GM21723 (cell line): ENCODE results near the gene RGS17.
A peak's percentile ranks its signal among the peaks of the same experiment; 100 is the strongest.
"Not testable (repeated sequence)": the region's sequence is repeated elsewhere in the genome, so short reads cannot be mapped to it uniquely, and the experiment has no call there.

Experiments
- ATAC-seq: cut with Tn5 transposase; IDR thresholded peaks from one replicate; pipeline ENCODE4 v1.9.1; 2021; ENCODE audit warnings: mild to moderate bottlenecking, moderate library complexity; ENCODE audit not compliant: unreplicated experiment

Gene RGS17

GRCh38 chr6:153126218-153126617, 4.9 kb downstream of the RGS17 start:
- no peak for ATAC-seq

- ATAC-seq = no peak
These were observed 6.0 kb downstream of the RGS17 start for GRCh38 chr6:153125032-153125431.

- no peak for ATAC-seq
These were observed 7.3 kb downstream of the RGS17 start for GRCh38 chr6:153123801-153124200.

- ATAC-seq = no peak
These were observed 9.8 kb downstream of the RGS17 start for GRCh38 chr6:153121311-153121710.

- ATAC-seq = peak; percentile 98
These were observed 12.8 kb downstream of the RGS17 start for GRCh38 chr6:153117986-153118879.

GRCh38 chr6:153111082-153111481, 20.0 kb downstream of the RGS17 start:
- not testable (repeated sequence) for ATAC-seq

GRCh38 chr6:153110612-153111011, 20.5 kb downstream of the RGS17 start:
- ATAC-seq = not testable (repeated sequence)

- ATAC-seq = no peak
These were observed 22.8 kb downstream of the RGS17 start for GRCh38 chr6:153108315-153108714.

GRCh38 chr6:153106021-153106420, 25.1 kb downstream of the RGS17 start:
- ATAC-seq = no peak

GRCh38 chr6:153104220-153104619, 26.9 kb downstream of the RGS17 start:
- ATAC-seq = no peak

GRCh38 chr6:153103319-153103655, 27.8 kb downstream of the RGS17 start:
- ATAC-seq = no peak

GRCh38 chr6:153102605-153103318, 28.3 kb downstream of the RGS17 start:
- ATAC-seq = no peak

GRCh38 chr6:153101461-153101860, 29.6 kb downstream of the RGS17 start:
- ATAC-seq = no peak

- peak; percentile 73 for ATAC-seq
These were observed 31.4 kb downstream of the RGS17 start for GRCh38 chr6:153099636-153100035.

- no peak for ATAC-seq
These were observed 34.3 kb downstream of the RGS17 start for GRCh38 chr6:153096792-153097191.

- ATAC-seq = no peak
These were observed 35.1 kb downstream of the RGS17 start for GRCh38 chr6:153096031-153096430.

- peak; percentile 96 for ATAC-seq
These were observed 38.7 kb downstream of the RGS17 start for GRCh38 chr6:153092082-153093013.

GRCh38 chr6:153090241-153090930, 40.7 kb downstream of the RGS17 start:
- ATAC-seq = no peak

- no peak for ATAC-seq
These were observed 42.3 kb downstream of the RGS17 start for GRCh38 chr6:153088796-153089195.

- ATAC-seq = no peak
These were observed 43.6 kb downstream of the RGS17 start for GRCh38 chr6:153087436-153087835.
